Tibial nerve (tissue), 4 donors: Measurements from ENCODE around the gene PTCRA.

Source experiments
- CTCF ChIP-seq, 5 experiments: fragments of 200-600 bp in 3 of 5; fragments of 450-650 bp in 2 of 5; sonication (generic) in 3 of 5; IDR thresholded peaks; one replicate each; pipeline ENCODE4 v1.5.1; 2016 to 2019; ENCODE audit warnings: antibody characterized with exemption in 5 of 5, mild to moderate bottlenecking in 3 of 5, moderate library complexity in 2 of 5
- EP300 ChIP-seq, 2 donors: sonication (generic); formaldehyde crosslinking; IDR thresholded peaks; one replicate each; pipeline ENCODE4 v1.6.1; 2017; ENCODE audit warnings: antibody characterized with exemption in 2 of 2, mild to moderate bottlenecking in 1 of 2
- POLR2A ChIP-seq, 2 donors: fragments of 450-650 bp; IDR thresholded peaks; one replicate each; pipeline ENCODE4 v1.6.1; 2017; ENCODE audit warnings: antibody characterized with exemption in 2 of 2, mild to moderate bottlenecking in 2 of 2, moderate library complexity in 2 of 2

- TF ChIP-seq CTCF (IDR thresholded peaks at IDR 0.05) (no peak), POLR2A (IDR thresholded peaks at IDR 0.05) (no peak), EP300 (IDR thresholded peaks at IDR 0.05) (no peak)
Measured at GRCh38 chr6:42889815-42890214, 26.0 kb upstream of the PTCRA start.
